ENCODE results near the gene STAC3. TPM values are rescaled to one million over a fixed set of nuclear protein-coding genes. Genes with fewer than 3 reads are reported as not detected.

STAC3 gene
- total RNA-seq, 1 donor from 2014 or later = 4.6 TPM

DNA sequence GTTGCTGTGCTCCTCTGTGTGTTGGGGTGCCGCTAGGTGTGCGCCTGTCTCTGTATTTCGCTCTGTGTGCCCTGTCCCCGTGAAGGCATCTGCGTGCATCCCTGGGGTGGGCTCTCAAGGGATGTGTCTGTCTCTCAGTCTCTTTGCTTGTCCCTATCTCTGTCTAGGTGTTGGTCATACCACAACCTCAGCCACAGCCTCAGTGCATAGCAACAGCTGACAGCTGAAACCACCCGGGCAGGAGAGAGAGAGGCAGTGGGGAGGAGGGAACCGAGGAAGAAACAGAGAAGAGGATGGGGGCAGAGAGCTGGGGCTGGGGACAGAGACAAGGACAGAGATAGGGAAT, 35.3 kb downstream of the STAC3 start:
- CTCF ChIA-PET = interaction anchor here (2.4 to 8.8 kb wide), 2 partner anchors 8 to 20 kb away, joined by 14 to 390 read pairs; partner anchors contain the start of gene SHMT2
- TF ChIP-seq, protein P1, sequence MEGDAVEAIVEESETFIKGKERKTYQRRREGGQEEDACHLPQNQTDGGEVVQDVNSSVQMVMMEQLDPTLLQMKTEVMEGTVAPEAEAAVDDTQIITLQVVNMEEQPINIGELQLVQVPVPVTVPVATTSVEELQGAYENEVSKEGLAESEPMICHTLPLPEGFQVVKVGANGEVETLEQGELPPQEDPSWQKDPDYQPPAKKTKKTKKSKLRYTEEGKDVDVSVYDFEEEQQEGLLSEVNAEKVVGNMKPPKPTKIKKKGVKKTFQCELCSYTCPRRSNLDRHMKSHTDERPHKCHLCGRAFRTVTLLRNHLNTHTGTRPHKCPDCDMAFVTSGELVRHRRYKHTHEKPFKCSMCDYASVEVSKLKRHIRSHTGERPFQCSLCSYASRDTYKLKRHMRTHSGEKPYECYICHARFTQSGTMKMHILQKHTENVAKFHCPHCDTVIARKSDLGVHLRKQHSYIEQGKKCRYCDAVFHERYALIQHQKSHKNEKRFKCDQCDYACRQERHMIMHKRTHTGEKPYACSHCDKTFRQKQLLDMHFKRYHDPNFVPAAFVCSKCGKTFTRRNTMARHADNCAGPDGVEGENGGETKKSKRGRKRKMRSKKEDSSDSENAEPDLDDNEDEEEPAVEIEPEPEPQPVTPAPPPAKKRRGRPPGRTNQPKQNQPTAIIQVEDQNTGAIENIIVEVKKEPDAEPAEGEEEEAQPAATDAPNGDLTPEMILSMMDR (IDR thresholded peaks at IDR 0.05) = no peak
- peaks cover 27% of the 10 kb centered on the region for H3K27me3 Mint-ChIP-seq
- peaks cover 60% of the 10 kb centered on the region for H3K4me1 Mint-ChIP-seq
- DNase-seq = peak; percentile 51
- H3K27ac Mint-ChIP-seq = peak overlapping the region; percentile 81
- intact Hi-C loops (cut with micrococcal nuclease) = loop anchor here (1.0 to 2.0 kb wide), 2 partner anchors 14 to 247 kb away; partner anchors contain the start of gene SHMT2
- H3K4me3 Mint-ChIP-seq = peak overlapping the region; percentile 80
- no peaks in the 10 kb centered on the region for H3K36me3 Mint-ChIP-seq (ENCODE audit: low read depth)
- POLR2A ChIA-PET = interaction anchor here (0.6 to 8.9 kb wide), 5 partner anchors 9 to 32 kb away, joined by 3 to 175 read pairs (median 10); partner anchors contain the start of gene SHMT2
- peak; percentile 48 for ATAC-seq (ENCODE audit: low read depth)
- no peaks in the 10 kb centered on the region for H3K9me3 Mint-ChIP-seq

- intact Hi-C loops (cut with micrococcal nuclease) = loop anchor here (2.0 kb wide), 1 partner anchor 248 kb away; no protein-coding TSS in a partner anchor
- no peak for ATAC-seq (ENCODE audit: low read depth)
- no peak for DNase-seq
- no peaks in the 10 kb centered on the region for H3K9me3 Mint-ChIP-seq
- CTCF ChIA-PET = interaction anchor here (0.6 to 8.8 kb wide), 5 partner anchors 9 to 238 kb away, joined by 3 to 390 read pairs (median 14); partner anchors contain the start of gene SHMT2
- peaks cover 27% of the 10 kb centered on the region for H3K27me3 Mint-ChIP-seq
- POLR2A ChIA-PET = interaction anchor here (1.2 to 8.9 kb wide), 5 partner anchors 11 to 104 kb away, joined by 3 to 175 read pairs (median 15); partner anchors contain the start of genes SHMT2 and STAT6
- TF ChIP-seq, protein P1 (IDR thresholded peaks at IDR 0.05) = no peak
- peak overlapping the region; percentile 50 for H3K4me3 Mint-ChIP-seq
- H3K36me3 Mint-ChIP-seq (ENCODE audit: low read depth) = no peaks in the 10 kb centered on the region
- peak overlapping the region; percentile 81 for H3K27ac Mint-ChIP-seq
- peaks cover 58% of the 10 kb centered on the region for H3K4me1 Mint-ChIP-seq
These were observed 35.9 kb downstream of the STAC3 start for GRCh38 chr12:57215065-57215464.

- H3K27me3 Mint-ChIP-seq = peaks cover 23% of the 10 kb centered on the region
- DNase-seq (peak; percentile 63), ATAC-seq (ENCODE audit: low read depth) (peak; percentile 29)
- TF ChIP-seq, protein P1 (IDR thresholded peaks at IDR 0.05) = no peak
- ChIA-PET CTCF (interaction anchor here (0.8 to 8.8 kb wide), 12 partner anchors 9 to 238 kb away, joined by 3 to 390 read pairs (median 4); partner anchors contain the start of gene SHMT2), POLR2A (interaction anchor here (0.6 to 8.9 kb wide), 5 partner anchors 13 to 103 kb away, joined by 3 to 175 read pairs (median 15); partner anchors contain the start of genes SHMT2 and STAT6)
- H3K4me1 Mint-ChIP-seq = peaks cover 54% of the 10 kb centered on the region
- no peaks in the 10 kb centered on the region for H3K9me3 Mint-ChIP-seq
- H3K4me3 Mint-ChIP-seq = peak overlapping the region; percentile 50
- H3K27ac Mint-ChIP-seq = peak overlapping the region; percentile 35
- intact Hi-C loops (cut with micrococcal nuclease) = loop anchor here (2.0 kb wide), 1 partner anchor 248 kb away; no protein-coding TSS in a partner anchor
- H3K36me3 Mint-ChIP-seq (ENCODE audit: low read depth) = no peaks in the 10 kb centered on the region
These were observed 36.6 kb downstream of the STAC3 start for GRCh38 chr12:57214398-57214781.

GRCh38 chr12:57213763-57214397, 37.1 kb downstream of the STAC3 start:
- no peaks in the 10 kb centered on the region for H3K36me3 Mint-ChIP-seq (ENCODE audit: low read depth)
- intact Hi-C loops (cut with micrococcal nuclease) = loop anchor here (1.0 to 2.0 kb wide), 3 partner anchors 25 to 249 kb away; no protein-coding TSS in a partner anchor
- peaks cover 19% of the 10 kb centered on the region for H3K27me3 Mint-ChIP-seq
- H3K27ac Mint-ChIP-seq = peak overlapping the region; percentile 35
- no peak for ATAC-seq (ENCODE audit: low read depth)
- H3K4me3 Mint-ChIP-seq = peak overlapping the region; percentile 50
- H3K4me1 Mint-ChIP-seq = peaks cover 51% of the 10 kb centered on the region
- TF ChIP-seq, protein P1 (IDR thresholded peaks at IDR 0.05) = no peak
- H3K9me3 Mint-ChIP-seq = no peaks in the 10 kb centered on the region
- POLR2A ChIA-PET = interaction anchor here (0.6 to 8.9 kb wide), 10 partner anchors 13 to 267 kb away, joined by 3 to 175 read pairs (median 4); partner anchors contain the start of genes SHMT2 and STAT6
- no peak for DNase-seq
- CTCF ChIA-PET = interaction anchor here (0.7 to 8.8 kb wide), 15 partner anchors 8 to 239 kb away, joined by 3 to 390 read pairs (median 4); partner anchors contain the start of gene SHMT2
